Heart left ventricle (tissue), 16 donors: ENCODE results near the gene ALDH3A2. TPM values are rescaled to one million over a fixed set of nuclear protein-coding genes. Genes with fewer than 3 reads are reported as not detected.

Experiments used
- ATAC-seq, 4 donors: fragments of 200-7000 bp; cut with Tn5 transposase; one replicate each; pipeline ENCODE4 v1.9.1; 2020 to 2022; ENCODE audit warnings: moderate library complexity in 4 of 4, mild to moderate bottlenecking in 3 of 4, moderate number of reproducible peaks in 1 of 4
- DNase-seq, 5 donors: peaks; one replicate each; pipeline ENCODE4 v3.0.0-alpha.2; 2020
- H3K27ac ChIP-seq, 12 donors: fragments of 200-600 bp; sonication (generic) in 4 of 12; one replicate each; pipeline versions ENCODE4 v1.5.0 to v1.8.0; 2016 to 2022; ENCODE audit warnings: mild to moderate bottlenecking in 2 of 12
- H3K27me3 ChIP-seq, 9 donors: fragments of 200-600 bp; sonication (generic) in 2 of 9; one replicate each; pipeline versions ENCODE4 v1.5.1 to v1.8.0; 2016 to 2022; ENCODE audit warnings: mild to moderate bottlenecking in 3 of 9
- H3K36me3 ChIP-seq, 9 donors: fragments of 200-600 bp; sonication (generic) in 2 of 9; one replicate each; pipeline versions ENCODE4 v1.5.0 to v1.8.0; 2018 to 2022; ENCODE audit warnings: mild to moderate bottlenecking in 2 of 9
- H3K4me1 ChIP-seq, 12 donors: fragments of 200-600 bp; sonication (generic) in 4 of 12; one replicate each; pipeline versions ENCODE4 v1.5.0 to v1.8.0; 2016 to 2022; ENCODE audit warnings: mild to moderate bottlenecking in 3 of 12
- H3K4me3 ChIP-seq, 12 donors: fragments of 200-600 bp; sonication (generic) in 4 of 12; one replicate each; pipeline versions ENCODE4 v1.5.0 to v1.8.0; 2017 to 2022; ENCODE audit warnings: mild to moderate bottlenecking in 9 of 12, moderate library complexity in 4 of 12
- H3K9me3 ChIP-seq, 12 donors: fragments of 200-600 bp; sonication (generic) in 4 of 12; one replicate each; pipeline versions ENCODE4 v1.5.0 to v1.8.0; 2016 to 2022; ENCODE audit warnings: mild to moderate bottlenecking in 1 of 12
- CTCF ChIP-seq, 12 donors: fragments of 200-600 bp; sonication (generic) in 4 of 12; IDR thresholded peaks; one replicate each; pipeline versions ENCODE4 v1.5.0 to v1.8.0; 2018 to 2022; ENCODE audit warnings: antibody characterized with exemption in 12 of 12, mild to moderate bottlenecking in 5 of 12
- POLR2A ChIP-seq, 2 donors: fragments of 450-650 bp; IDR thresholded peaks; one replicate each; pipeline ENCODE4 v1.6.1; 2017; ENCODE audit warnings: antibody characterized with exemption in 2 of 2, mild to moderate bottlenecking in 2 of 2, moderate library complexity in 2 of 2
- WGBS, 4 donors: extraction: QIAGEN DNeasy Blood & Tissue Kit in 2 of 4; methylation state at CpG; one replicate each; pipeline versions ENCODE4 v1.1.5 to v1.1.7; 2013 to 2018; 5-methylcytosine and 5-hydroxymethylcytosine counted together
- intact Hi-C, 10 donors: fragments of 100-400 bp; cut with DNase I; formaldehyde crosslinking; loops; one replicate each; pipeline versions ENCODE4 v1.11.1 to v1.14.2; 2022
- polyA plus RNA-seq, 2 donors: library from polyadenylated mRNA; stranded (reverse); fragments of 200-250 nt; gene quantifications; one replicate each; pipeline ENCODE4 v1.2.3, GENCODE V29; 2013
- total RNA-seq, 9 donors: library from RNA; depleted of rRNA in 2 of 9; stranded (reverse); fragments of >200 nt in 2 of 9; fragmentation: NEBNext Ultra II Directional in 3 of 9; extraction: Animal tissue kit (Norgen Biotek cat#: 25700) in 3 of 9; gene quantifications; one replicate each; pipeline versions ENCODE4 v1.1.0 to v1.2.4, GENCODE V29; 2016 to 2023
- donor health status: ischemic (EF 13 %, LVEDD 7.1; RV severe dilation, severe dysfunction).
- donor health status: healthy with polysubstance abuse.
- donor health status: DM: no; HTN: yes; CAD: no.
- donor health status: DM: no; HTN: no; CAD: no.
- donor health status: ischemic (EF 25% LVEDD 6.9; RV normal size, moderate dysfunction).
- donor health status: ischemic (EF 25% LVEDD 5.7; RV mildly dilated, moderate dysfunction).
- donor health status: healthy.
- donor health status: DM: yes; HTN: yes; CAD: no.
- donor health status: ischemic (EF 35%, LVEDD 5.7; RV mildly dilated, moderate dysfunction).
- donor health status: nonischemic (EF 11% LVEDD 7.7; RV severe dilation, severe dysfunction).
- donor health status: DM: yes; HTN: yes; CAD: no.
- donor health status: PGD.
- donor health status: ischemic (EF 29% LVEDD 5.4; RV normal size, mild dysfunction).
- donor health status: nonischemic (EF 23%, LVEDD 6.1; RV moderate dilation, normal function).

The ALDH3A2 gene
- total and polyA plus RNA-seq, 11 donors, result 25.7 to 129 (median 71.8) TPM

- intact Hi-C loops, result loop anchor here in 1 of 10 donors (10.0 kb wide), 1 partner anchor 60 kb away; no protein-coding TSS in a partner anchor
- 56 to 67% (median 61%) methylated on average over 23 to 55 of the region's 55 CpGs for WGBS, 4 donors
Observed at GRCh38 chr17:19724501-19725420, 76.2 kb downstream of the ALDH3A2 start.

DNA sequence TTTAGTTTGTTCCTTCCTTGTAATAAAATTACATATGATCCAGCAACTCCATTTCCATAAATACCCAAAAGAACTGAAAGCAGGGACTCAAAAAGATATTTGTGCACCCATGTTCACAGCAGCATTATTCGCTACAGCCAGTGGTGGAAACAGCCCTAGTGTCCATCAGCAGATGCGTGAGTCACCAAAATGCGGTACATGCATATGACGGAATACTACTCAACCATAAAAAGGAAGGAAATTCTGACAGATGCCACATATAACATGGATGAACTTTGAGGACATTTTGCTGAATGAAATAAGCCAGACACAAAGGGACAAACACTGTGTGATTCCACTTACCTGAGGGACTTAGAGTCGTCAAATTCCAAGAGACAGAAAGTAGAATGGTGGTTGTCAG, 76.9 kb downstream of the ALDH3A2 start:
- TF ChIP-seq CTCF (IDR thresholded peaks at IDR 0.05) (no peak), POLR2A (IDR thresholded peaks at IDR 0.05) (no peak)
- no peak for DNase-seq
- Histone ChIP-seq H3K4me1 (peaks cover 0 to 47% (median 27%) of the 10 kb centered on the region in 12 donors), H3K36me3 (no peaks in the 10 kb centered on the region), H3K27ac (peak overlapping the region in 2 of 12 donors; percentile 86 to 92), H3K27me3 (no peaks in the 10 kb centered on the region), H3K4me3 (no peak overlapping the region), H3K9me3 (no peaks in the 10 kb centered on the region)
- intact Hi-C loops, result loop anchor here in 1 of 10 donors (10.0 kb wide), 1 partner anchor 61 kb away; no protein-coding TSS in a partner anchor
- no peak for ATAC-seq
- WGBS, 4 donors, result 96 to 98% (median 97%) methylated on average over 5 of the region's 5 CpGs

More at GRCh38 chr17:19724501-19725420, 76.2 kb downstream of the ALDH3A2 start:
- peak; percentile 43 to 87 (median 69) for DNase-seq
- no peaks in the 10 kb centered on the region for H3K27me3 ChIP-seq
- H3K27ac ChIP-seq, result peak overlapping the region in 5 of 12 donors; percentile 33 to 86 (median 39)
- H3K9me3 ChIP-seq, result no peaks in the 10 kb centered on the region
- H3K36me3 ChIP-seq, result no peaks in the 10 kb centered on the region
- peaks cover 0 to 49% (median 27%) of the 10 kb centered on the region in 12 donors for H3K4me1 ChIP-seq
- peak in 1 of 4 donors; percentile 46 for ATAC-seq
- peak overlapping the region in 8 of 12 donors; percentile 24 to 54 (median 34) for H3K4me3 ChIP-seq
- TF ChIP-seq POLR2A (IDR thresholded peaks at IDR 0.05), result no peak
- TF ChIP-seq CTCF (IDR thresholded peaks at IDR 0.05), result no peak

- intact Hi-C loops, result loop anchor here in 1 of 10 donors (10.0 kb wide), 1 partner anchor 62 kb away; no protein-coding TSS in a partner anchor
- H3K9me3 ChIP-seq, result no peaks in the 10 kb centered on the region
- 79 to 89% (median 83%) methylated on average over 7 of the region's 7 CpGs for WGBS, 4 donors
- ATAC-seq (peak in 1 of 4 donors; percentile 2), DNase-seq (no peak)
- no peaks in the 10 kb centered on the region for H3K27me3 ChIP-seq
- H3K4me3 ChIP-seq, result no peak overlapping the region
- no peak for TF ChIP-seq POLR2A (IDR thresholded peaks at IDR 0.05)
- no peak for TF ChIP-seq CTCF (IDR thresholded peaks at IDR 0.05)
- peaks cover 0 to 51% (median 25%) of the 10 kb centered on the region in 12 donors for H3K4me1 ChIP-seq
- no peaks in the 10 kb centered on the region for H3K36me3 ChIP-seq
- H3K27ac ChIP-seq, result peak overlapping the region; percentile 83 to 95 (median 91)
Observed at GRCh38 chr17:19726631-19727376, 78.3 kb downstream of the ALDH3A2 start.

Other genes starting within 250 kb of the ALDH3A2 start
- gene RNF112, start 237.5 kb upstream of the ALDH3A2 start, total RNA-seq, result 1 to 10 TPM in 6 of 9 donors, under 1 TPM in 3; 0.45 to 1.5 (median 1.1) TPM
- 1 to 10 TPM; 2.6 to 3.0 TPM for gene RNF112, start 237.5 kb upstream of the ALDH3A2 start, polyA plus RNA-seq
- 10 to 100 TPM in 7 of 9 donors, 1 to 10 TPM in 2; 5.8 to 25.5 (median 12.4) TPM for gene SLC47A1, start 114.9 kb upstream of the ALDH3A2 start, total RNA-seq
- gene SLC47A1, start 114.9 kb upstream of the ALDH3A2 start, polyA plus RNA-seq, result 1 to 10 TPM; 1.8 to 9.1 TPM
- gene SLC47A2, start 67.8 kb downstream of the ALDH3A2 start, total RNA-seq, result under 1 TPM in 1 of 9 donors, not detected in 8; 0.32 TPM
- not detected for gene SLC47A2, start 67.8 kb downstream of the ALDH3A2 start, polyA plus RNA-seq
- gene ALDH3A1, start 99.5 kb downstream of the ALDH3A2 start, total RNA-seq, result 1 to 10 TPM in 1 of 9 donors, under 1 TPM in 3, not detected in 5; 0.19 to 1.1 (median 0.39) TPM
- gene ALDH3A1, start 99.5 kb downstream of the ALDH3A2 start, polyA plus RNA-seq, result under 1 TPM in 1 of 2 donors, not detected in 1; 0.04 TPM
- 10 to 100 TPM; 13.7 to 25.6 (median 17.8) TPM for gene ULK2, start 219.2 kb downstream of the ALDH3A2 start, total RNA-seq
- 1 to 10 TPM; 4.6 to 5.4 TPM for gene ULK2, start 219.2 kb downstream of the ALDH3A2 start, polyA plus RNA-seq